ENCODE data around the gene CECR2.

CECR2 gene

DNA sequence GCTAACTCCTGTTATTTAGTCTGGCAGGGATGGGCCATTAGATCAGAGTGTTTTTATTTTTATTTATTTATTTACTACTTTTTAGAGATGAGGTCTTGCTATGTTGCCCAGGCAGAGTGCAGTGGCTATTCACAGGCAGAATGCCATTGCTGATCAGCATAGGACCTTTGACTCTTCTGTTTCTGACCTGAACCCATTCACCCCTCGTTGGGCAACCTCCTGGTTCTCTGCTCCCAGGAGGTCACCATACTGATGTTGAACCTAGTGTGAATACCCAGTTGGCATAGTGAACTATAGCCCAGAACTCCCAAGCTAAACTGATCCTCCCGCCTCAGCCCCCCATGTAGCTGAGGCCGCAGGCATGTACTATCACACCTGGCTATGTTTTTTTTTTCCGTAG is 16.5 kb upstream of the CECR2 start:
- TF ChIP-seq POLR2AphosphoS5 (IDR thresholded peaks at IDR 0.05; ENCODE audit: borderline replicate concordance, low read depth, low read length), result no peak
- TF ChIP-seq EZH2 (IDR thresholded peaks at IDR 0.05), result no peak
- no peak for TF ChIP-seq FOXP2 (optimal IDR thresholded peaks at IDR 0.05; ENCODE audit: control extremely low read depth, extremely low read length, insufficient read depth)
- H3K36me3 ChIP-seq (ENCODE audit: insufficient read depth, low read length), result no peaks in the 10 kb centered on the region
- no peak for DNase-seq (ENCODE audit: low read depth, low spot score)
- H3K4me3 ChIP-seq, result no peak overlapping the region
- H3K9ac ChIP-seq (ENCODE audit: insufficient read length), result no peak overlapping the region
- H3K9me3 ChIP-seq (ENCODE audit: low read depth, low read length), result no peaks in the 10 kb centered on the region
- H3K27ac ChIP-seq, result no peak overlapping the region

DNA sequence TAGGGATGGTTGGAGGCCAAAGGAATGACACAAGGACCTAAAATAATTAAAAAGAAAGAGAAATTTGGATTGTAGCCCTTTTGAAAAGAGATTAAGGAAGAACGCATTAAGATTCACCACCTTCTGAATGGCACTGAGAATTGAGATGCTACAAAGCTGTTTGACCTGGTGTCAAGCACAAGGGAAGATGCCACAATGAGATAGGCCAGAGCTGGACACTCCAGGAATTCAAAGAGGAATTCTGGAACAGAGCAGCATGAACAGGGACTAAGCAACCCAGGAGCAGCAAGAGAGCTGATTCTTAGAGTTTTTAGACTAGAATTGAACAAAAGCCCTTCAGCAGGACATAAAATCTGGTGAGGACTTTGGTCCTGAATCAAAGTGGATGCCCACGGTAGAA is 11.6 kb upstream of the CECR2 start:
- no peak for DNase-seq (ENCODE audit: low read depth, low spot score)
- H3K27ac ChIP-seq, result no peak overlapping the region
- TF ChIP-seq POLR2AphosphoS5 (IDR thresholded peaks at IDR 0.05; ENCODE audit: borderline replicate concordance, low read depth, low read length) (no peak), FOXP2 (optimal IDR thresholded peaks at IDR 0.05; ENCODE audit: control extremely low read depth, extremely low read length, insufficient read depth) (no peak), EZH2 (IDR thresholded peaks at IDR 0.05) (no peak)
- H3K9ac ChIP-seq (ENCODE audit: insufficient read length), result no peak overlapping the region
- no peaks in the 10 kb centered on the region for H3K9me3 ChIP-seq (ENCODE audit: low read depth, low read length)
- no peak overlapping the region for H3K4me3 ChIP-seq
- no peaks in the 10 kb centered on the region for H3K36me3 ChIP-seq (ENCODE audit: insufficient read depth, low read length)

DNA sequence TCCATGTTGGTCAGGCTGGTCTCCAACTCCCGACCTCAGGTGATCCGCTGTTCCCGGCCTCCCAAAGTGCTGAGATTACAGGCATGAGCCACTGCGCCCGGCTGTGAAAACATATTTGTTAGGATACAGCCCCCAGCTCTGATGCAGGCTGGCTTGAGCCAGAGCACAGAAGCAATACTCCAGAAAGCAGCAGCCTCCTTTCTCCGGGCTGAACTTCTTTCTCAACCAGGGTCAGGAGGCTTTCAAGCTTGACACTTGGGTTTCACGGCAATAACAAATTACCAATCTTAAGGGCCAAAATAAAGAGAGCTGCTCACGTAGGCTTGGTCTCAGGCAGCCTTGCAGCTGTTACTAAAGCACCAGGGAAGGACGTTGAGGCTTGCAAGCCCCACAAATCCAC is 10.8 kb upstream of the CECR2 start:
- no peak overlapping the region for H3K27ac ChIP-seq
- H3K9me3 ChIP-seq (ENCODE audit: low read depth, low read length), result no peaks in the 10 kb centered on the region

DNA sequence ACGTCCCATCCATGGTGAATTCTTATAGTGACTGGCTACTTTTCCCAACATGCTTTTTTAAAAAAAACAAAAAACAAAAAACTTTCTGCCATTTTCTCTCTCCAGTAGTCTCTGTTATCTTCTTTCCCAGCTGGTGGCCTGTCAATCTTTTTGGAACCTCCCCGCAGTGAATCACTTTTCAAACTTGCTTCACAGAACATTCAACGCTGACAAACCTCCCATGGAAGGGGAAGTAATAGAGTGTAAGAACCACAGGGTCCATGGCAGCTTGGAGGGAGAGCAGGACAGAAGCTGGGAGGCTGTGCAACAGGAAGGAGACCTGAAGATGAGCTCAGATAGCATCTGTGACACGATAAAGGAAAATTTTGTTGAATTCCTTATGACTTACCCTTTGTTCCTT is 9.8 kb upstream of the CECR2 start:
- Histone ChIP-seq H3K27ac (no peak overlapping the region), H3K36me3 (ENCODE audit: insufficient read depth, low read length) (no peaks in the 10 kb centered on the region), H3K4me3 (no peak overlapping the region), H3K9me3 (ENCODE audit: low read depth, low read length) (no peaks in the 10 kb centered on the region), H3K9ac (ENCODE audit: insufficient read length) (no peak overlapping the region)
- no peak for TF ChIP-seq FOXP2 (optimal IDR thresholded peaks at IDR 0.05; ENCODE audit: control extremely low read depth, extremely low read length, insufficient read depth)
- TF ChIP-seq POLR2AphosphoS5 (IDR thresholded peaks at IDR 0.05; ENCODE audit: borderline replicate concordance, low read depth, low read length), result no peak
- no peak for TF ChIP-seq EZH2 (IDR thresholded peaks at IDR 0.05)
- no peak for DNase-seq (ENCODE audit: low read depth, low spot score)

More for the DNA sequence above, 10.8 kb upstream of the CECR2 start:
- TF ChIP-seq EZH2 (IDR thresholded peaks at IDR 0.05), result no peak
- TF ChIP-seq FOXP2 (optimal IDR thresholded peaks at IDR 0.05; ENCODE audit: control extremely low read depth, extremely low read length, insufficient read depth), result no peak
- TF ChIP-seq POLR2AphosphoS5 (IDR thresholded peaks at IDR 0.05; ENCODE audit: borderline replicate concordance, low read depth, low read length), result no peak
- Histone ChIP-seq H3K36me3 (ENCODE audit: insufficient read depth, low read length) (no peaks in the 10 kb centered on the region), H3K4me3 (no peak overlapping the region), H3K9ac (ENCODE audit: insufficient read length) (no peak overlapping the region)
- no peak for DNase-seq (ENCODE audit: low read depth, low spot score)

GRCh38 chr22:17366329-17366728 is 2.9 kb upstream of the CECR2 start:
- Histone ChIP-seq H3K36me3 (ENCODE audit: insufficient read depth, low read length) (no peaks in the 10 kb centered on the region), H3K27ac (no peak overlapping the region)
- no peak for TF ChIP-seq FOXP2 (optimal IDR thresholded peaks at IDR 0.05; ENCODE audit: control extremely low read depth, extremely low read length, insufficient read depth)

DNA sequence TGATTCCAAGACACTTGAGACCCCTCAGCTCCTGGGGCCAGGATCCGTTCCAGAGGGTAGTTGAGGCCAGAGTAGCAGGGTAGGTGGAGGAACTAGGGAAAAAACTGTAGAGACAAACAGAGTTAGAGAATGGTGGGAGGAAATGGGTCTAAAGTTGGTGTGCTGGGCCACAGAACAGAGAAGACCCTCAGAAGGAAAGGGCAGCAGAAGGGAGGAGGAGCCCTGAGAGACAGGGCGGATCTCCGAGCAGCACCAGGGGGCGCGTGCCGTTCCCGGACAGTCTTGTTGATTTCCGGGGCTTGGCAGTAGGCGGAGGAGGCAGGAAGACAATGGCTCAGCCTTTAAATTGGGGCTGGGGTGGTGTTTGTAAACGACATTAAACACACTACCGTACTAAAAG is 2.4 kb upstream of the CECR2 start:
- H3K9me3 ChIP-seq (ENCODE audit: low read depth, low read length), result no peaks in the 10 kb centered on the region

More at GRCh38 chr22:17366329-17366728, 2.9 kb upstream of the CECR2 start:
- Histone ChIP-seq H3K4me3 (no peak overlapping the region), H3K9ac (ENCODE audit: insufficient read length) (no peak overlapping the region), H3K9me3 (ENCODE audit: low read depth, low read length) (no peaks in the 10 kb centered on the region)
- DNase-seq (ENCODE audit: low read depth, low spot score), result no peak

DNA sequence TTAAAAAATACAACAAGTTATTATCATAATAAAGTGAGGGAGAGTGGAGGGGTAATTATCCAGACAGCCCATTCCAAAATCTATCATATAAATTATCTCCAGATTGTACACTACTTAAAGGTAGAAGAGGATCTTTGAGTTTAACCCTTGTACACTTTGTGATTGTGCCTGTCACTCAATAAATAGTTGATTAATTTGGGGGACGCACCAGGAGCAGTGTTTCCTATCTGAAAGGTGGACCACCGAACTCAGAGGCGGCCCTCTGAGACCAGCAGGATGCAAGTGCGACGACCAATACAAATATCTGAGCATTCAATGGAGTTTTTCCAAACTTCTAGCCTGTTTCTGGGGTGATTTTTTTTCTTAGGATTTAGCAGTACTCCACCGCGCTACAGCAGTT is 1.1 kb upstream of the CECR2 start:
- Histone ChIP-seq H3K36me3 (ENCODE audit: insufficient read depth, low read length) (no peaks in the 10 kb centered on the region), H3K9me3 (ENCODE audit: low read depth, low read length) (no peaks in the 10 kb centered on the region), H3K27ac (no peak overlapping the region), H3K9ac (ENCODE audit: insufficient read length) (peak overlapping the region; percentile 77), H3K4me3 (peak overlapping the region; percentile 96)
- TF ChIP-seq EZH2 (IDR thresholded peaks at IDR 0.05) (no peak), FOXP2 (optimal IDR thresholded peaks at IDR 0.05; ENCODE audit: control extremely low read depth, extremely low read length, insufficient read depth) (no peak), POLR2AphosphoS5 (IDR thresholded peaks at IDR 0.05; ENCODE audit: borderline replicate concordance, low read depth, low read length) (no peak)
- DNase-seq (ENCODE audit: low read depth, low spot score), result no peak

More for the DNA sequence above, 2.4 kb upstream of the CECR2 start:
- TF ChIP-seq POLR2AphosphoS5 (IDR thresholded peaks at IDR 0.05; ENCODE audit: borderline replicate concordance, low read depth, low read length) (no peak), EZH2 (IDR thresholded peaks at IDR 0.05) (no peak), FOXP2 (optimal IDR thresholded peaks at IDR 0.05; ENCODE audit: control extremely low read depth, extremely low read length, insufficient read depth) (no peak)
- Histone ChIP-seq H3K9ac (ENCODE audit: insufficient read length) (no peak overlapping the region), H3K27ac (no peak overlapping the region), H3K4me3 (no peak overlapping the region), H3K36me3 (ENCODE audit: insufficient read depth, low read length) (no peaks in the 10 kb centered on the region)
- no peak for DNase-seq (ENCODE audit: low read depth, low spot score)

DNA sequence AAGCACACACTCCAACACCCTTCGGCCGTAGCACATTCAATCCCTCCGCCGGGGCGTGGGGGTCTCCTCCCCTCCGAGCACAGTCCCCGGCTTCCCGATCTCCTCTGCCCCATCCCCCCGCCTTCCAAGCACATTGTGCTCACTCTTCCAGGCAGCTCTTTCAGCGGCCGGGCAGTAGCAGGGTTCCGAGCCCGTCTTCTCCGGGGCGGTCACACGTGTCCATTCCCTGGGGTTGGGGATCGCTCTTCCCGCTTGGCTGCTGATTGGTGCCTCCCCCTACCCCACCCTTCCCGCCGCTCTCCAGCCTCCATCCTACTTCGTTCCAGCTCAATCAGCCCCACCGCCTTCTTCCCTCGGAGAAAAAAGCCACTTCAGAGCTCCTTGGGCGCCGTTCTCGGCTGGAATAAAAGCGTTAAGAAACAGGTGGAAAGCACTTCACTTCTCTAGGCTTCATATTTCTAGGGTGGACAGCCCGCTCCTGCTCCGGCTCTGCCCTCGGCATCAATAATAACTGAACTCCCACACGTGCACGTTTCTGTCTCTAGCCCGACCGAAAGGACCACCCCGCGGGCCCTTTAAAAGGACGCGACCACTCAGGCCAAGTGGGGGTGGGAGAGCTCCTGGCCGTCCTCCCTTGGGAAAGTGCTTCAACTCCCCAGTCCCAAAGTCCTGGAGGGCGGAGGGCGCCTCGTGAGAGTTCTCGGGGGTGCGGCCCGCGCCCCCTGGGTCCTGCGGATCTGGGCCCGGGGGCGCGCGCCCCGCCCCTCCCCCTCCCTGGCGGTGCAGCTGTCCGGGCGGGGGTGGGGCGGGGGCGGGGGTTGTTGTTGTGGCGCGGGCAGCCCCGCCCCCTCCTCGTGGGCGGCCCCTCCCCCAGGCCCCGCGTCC is 464 bp upstream of the CECR2 start:
- no peaks in the 10 kb centered on the region for H3K9me3 ChIP-seq (ENCODE audit: low read depth, low read length)
- peak overlapping the region; percentile 42; the same call in 1 of the 2 replicates for H3K27ac ChIP-seq
- TF ChIP-seq POLR2AphosphoS5 (IDR thresholded peaks at IDR 0.05; ENCODE audit: borderline replicate concordance, low read depth, low read length) (peak; percentile 40; the same call in 1 of the 2 replicates), EZH2 (IDR thresholded peaks at IDR 0.05) (no peak)
- H3K9ac ChIP-seq (ENCODE audit: insufficient read length), result peak overlapping the region; percentile 77
- no peak for DNase-seq (ENCODE audit: low read depth, low spot score)
- peak overlapping the region; percentile 96 for H3K4me3 ChIP-seq
- no peaks in the 10 kb centered on the region for H3K36me3 ChIP-seq (ENCODE audit: insufficient read depth, low read length)

Measured in SK-N-MC (cell line).